SK-N-MC (cell line): Measurements from ENCODE around the gene COPS7A.

Source experiments
- EZH2 ChIP-seq: fragments of 200-600 bp; sonication (generic); IDR thresholded peaks from one replicate; pipeline ENCODE4 v1.6.1; 2017; ENCODE audit warnings: antibody characterized with exemption
- FOXP2 ChIP-seq: optimal IDR thresholded peaks from 2 replicates; pipeline ENCODE3; 2011; ENCODE audit warnings: mild to moderate bottlenecking, moderate library complexity; ENCODE audit not compliant: insufficient read depth; ENCODE audit errors: extremely low read length, control extremely low read depth
- POLR2AphosphoS5 ChIP-seq: IDR thresholded peaks from 2 replicates; pipeline ENCODE4 v1.6.1; 2012; ENCODE audit warnings: mild to moderate bottlenecking, low read depth, low read length, borderline replicate concordance

- TF ChIP-seq POLR2AphosphoS5 (no peak), EZH2 (no peak), FOXP2 (no peak)
Measured at GRCh38 chr12:6773590-6774351, 49.9 kb downstream of the COPS7A start.
